ENCODE data around the gene EIF5B. TPM values are rescaled to one million over a fixed set of nuclear protein-coding genes. Genes with fewer than 3 reads are reported as not detected.

Gene EIF5B
- total and polyA plus RNA-seq, 7 experiments from 2014 or later: 5.6 to 49.0 (median 36.2) TPM

- H3K9me3 Mint-ChIP-seq: no peaks in the 10 kb centered on the region
- H3K4me1 Mint-ChIP-seq: no peaks in the 10 kb centered on the region
- H3K4me3 ChIP-seq (ENCODE audit: low read length): no peak overlapping the region
- no peak overlapping the region for H3K4me3 Mint-ChIP-seq
- intact Hi-C loops (cut with micrococcal nuclease): loop anchor here in 1 of 2 donors (10.0 kb wide), 1 partner anchor 60 kb away; no protein-coding TSS in a partner anchor
- peaks cover 6 to 55% (median 17%) of the 10 kb centered on the region in 3 experiments for H3K36me3 ChIP-seq (ENCODE audit: control insufficient read depth in 2 of 3, insufficient read depth in 3 of 3, low read length in 3 of 3)
- no peaks in the 10 kb centered on the region for H3K27me3 Mint-ChIP-seq
- ChIA-PET CTCF (no interaction called here), POLR2A (no interaction called here)
- no peaks in the 10 kb centered on the region for H3K27me3 ChIP-seq (ENCODE audit: control insufficient read depth in 2 of 2, insufficient read depth in 2 of 2, low read length in 2 of 2)
- no peaks in the 10 kb centered on the region for H3K9me3 ChIP-seq (ENCODE audit: control insufficient read depth in 2 of 3, low read length in 3 of 3)
- DNase-seq: no peak
- ATAC-seq: no peak
- H3K4me1 ChIP-seq (ENCODE audit: control insufficient read depth in 2 of 2, insufficient read depth in 2 of 2, low read length in 2 of 2): no peaks in the 10 kb centered on the region
- no peak overlapping the region for H3K27ac Mint-ChIP-seq
- peaks cover 3 to 34% (median 10%) of the 10 kb centered on the region in 5 donors for H3K36me3 Mint-ChIP-seq
- no peak overlapping the region for H3K27ac ChIP-seq (ENCODE audit: low read depth, low read length)
Observed at GRCh38 chr2:99425022-99425421, 87.8 kb downstream of the EIF5B start.

DNA sequence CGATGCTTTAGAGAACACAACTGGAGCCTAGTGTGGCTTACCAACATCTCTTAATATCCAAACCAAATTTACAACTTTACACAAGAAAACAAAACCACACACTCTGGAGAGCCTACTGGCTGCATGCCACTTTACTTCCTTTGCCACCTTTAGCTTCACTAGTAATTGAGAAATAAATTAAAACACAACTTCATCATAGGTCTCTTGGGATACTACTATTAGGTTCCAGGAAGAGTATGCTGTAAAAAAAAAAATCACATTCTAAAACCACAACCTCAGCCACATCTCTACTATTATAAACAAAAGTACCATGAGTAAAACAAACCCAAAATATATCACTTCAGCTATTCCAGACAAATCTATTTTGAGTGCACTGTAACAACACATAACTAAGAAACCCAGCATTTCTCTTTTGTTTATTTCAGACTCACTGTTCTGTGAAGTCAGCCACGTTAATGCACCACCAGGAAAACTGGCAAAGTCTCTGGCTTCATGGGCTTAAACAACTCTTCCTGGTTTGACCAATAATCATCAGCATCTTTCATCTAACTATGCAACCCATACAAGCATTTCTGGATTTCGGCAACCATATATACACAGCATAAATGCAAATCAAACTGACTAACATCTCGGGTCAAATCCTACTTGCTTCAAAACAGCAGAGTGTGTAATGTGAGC, 93.6 kb downstream of the EIF5B start:
- H3K36me3 Mint-ChIP-seq: peaks cover 8 to 28% (median 10%) of the 10 kb centered on the region in 5 donors
- intact Hi-C loops (cut with micrococcal nuclease): no loop called here
- Histone ChIP-seq H3K4me1 (ENCODE audit: control insufficient read depth in 2 of 2, insufficient read depth in 2 of 2, low read length in 2 of 2) (no peaks in the 10 kb centered on the region), H3K27me3 (ENCODE audit: control insufficient read depth in 2 of 2, insufficient read depth in 2 of 2, low read length in 2 of 2) (no peaks in the 10 kb centered on the region), H3K27ac (ENCODE audit: low read depth, low read length) (no peak overlapping the region), H3K36me3 (ENCODE audit: control insufficient read depth in 2 of 3, insufficient read depth in 3 of 3, low read length in 3 of 3) (peaks cover 0 to 28% (median 12%) of the 10 kb centered on the region in 3 experiments), H3K9me3 (ENCODE audit: control insufficient read depth in 2 of 3, low read length in 3 of 3) (no peaks in the 10 kb centered on the region), H3K4me3 (ENCODE audit: low read length) (no peak overlapping the region)
- H3K4me3 Mint-ChIP-seq: peak overlapping the region in 1 of 10 donors; percentile 5
- H3K4me1 Mint-ChIP-seq: peaks cover 5 to 24% (median 15%) of the 10 kb centered on the region in 7 donors
- ChIA-PET CTCF (no interaction called here), POLR2A (no interaction called here)
- H3K27ac Mint-ChIP-seq: peak overlapping the region in 8 of 9 donors; percentile 6 to 53 (median 29)
- ATAC-seq: no peak
- no peak for DNase-seq
- H3K9me3 Mint-ChIP-seq: peaks cover 0 to 3% (median 0%) of the 10 kb centered on the region in 11 donors
- H3K27me3 Mint-ChIP-seq: no peaks in the 10 kb centered on the region

- no peak for DNase-seq
- no peak for ATAC-seq
- Mint-ChIP-seq H3K36me3 (peaks cover 8 to 26% (median 10%) of the 10 kb centered on the region in 5 donors), H3K4me1 (peaks cover 5 to 24% (median 15%) of the 10 kb centered on the region in 7 donors), H3K9me3 (peaks cover 0 to 3% (median 0%) of the 10 kb centered on the region in 11 donors), H3K27me3 (no peaks in the 10 kb centered on the region), H3K27ac (peak overlapping the region in 2 of 9 donors; percentile 20 to 65), H3K4me3 (no peak overlapping the region)
- Histone ChIP-seq H3K4me3 (ENCODE audit: low read length) (no peak overlapping the region), H3K27me3 (ENCODE audit: control insufficient read depth in 2 of 2, insufficient read depth in 2 of 2, low read length in 2 of 2) (no peaks in the 10 kb centered on the region), H3K4me1 (ENCODE audit: control insufficient read depth in 2 of 2, insufficient read depth in 2 of 2, low read length in 2 of 2) (no peaks in the 10 kb centered on the region), H3K9me3 (ENCODE audit: control insufficient read depth in 2 of 3, low read length in 3 of 3) (no peaks in the 10 kb centered on the region), H3K27ac (ENCODE audit: low read depth, low read length) (no peak overlapping the region), H3K36me3 (ENCODE audit: control insufficient read depth in 2 of 3, insufficient read depth in 3 of 3, low read length in 3 of 3) (peaks cover 0 to 24% (median 12%) of the 10 kb centered on the region in 3 experiments)
- ChIA-PET POLR2A (no interaction called here), CTCF (no interaction called here)
- intact Hi-C loops (cut with micrococcal nuclease): no loop called here
Observed at GRCh38 chr2:99431587-99432275, 94.5 kb downstream of the EIF5B start.

DNA sequence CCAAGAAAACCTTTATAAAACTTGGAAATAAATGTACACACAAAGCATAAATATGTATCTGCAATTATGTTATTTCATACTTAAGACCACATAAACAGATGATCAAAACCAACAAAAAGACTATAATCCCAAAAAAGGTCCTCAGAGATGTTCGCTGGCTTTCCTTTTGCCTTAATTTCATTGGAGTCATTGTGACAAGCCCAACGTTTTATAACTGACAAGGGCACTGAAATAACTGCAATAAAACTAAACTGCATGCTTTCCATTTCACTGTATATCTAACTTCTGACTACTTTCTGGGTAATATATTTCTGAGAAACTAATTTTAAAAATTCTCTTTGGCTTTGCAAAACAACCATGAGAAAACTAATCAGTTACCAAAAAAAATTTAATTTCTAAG, 96.2 kb downstream of the EIF5B start:
- DNase-seq (no peak), ATAC-seq (no peak)
- Mint-ChIP-seq H3K4me3 (no peak overlapping the region), H3K36me3 (peaks cover 6 to 24% (median 9%) of the 10 kb centered on the region in 5 donors), H3K27ac (peak overlapping the region in 5 of 9 donors; percentile 5 to 74 (median 56)), H3K9me3 (peaks cover 0 to 3% (median 0%) of the 10 kb centered on the region in 11 donors), H3K4me1 (peaks cover 5 to 24% (median 15%) of the 10 kb centered on the region in 7 donors), H3K27me3 (no peaks in the 10 kb centered on the region)
- no peak overlapping the region for H3K4me3 ChIP-seq (ENCODE audit: low read length)
- POLR2A ChIA-PET: no interaction called here
- CTCF ChIA-PET: no interaction called here
- no peaks in the 10 kb centered on the region for H3K27me3 ChIP-seq (ENCODE audit: control insufficient read depth in 2 of 2, insufficient read depth in 2 of 2, low read length in 2 of 2)
- H3K9me3 ChIP-seq (ENCODE audit: control insufficient read depth in 2 of 3, low read length in 3 of 3): no peaks in the 10 kb centered on the region
- no peaks in the 10 kb centered on the region for H3K4me1 ChIP-seq (ENCODE audit: control insufficient read depth in 2 of 2, insufficient read depth in 2 of 2, low read length in 2 of 2)
- H3K36me3 ChIP-seq (ENCODE audit: control insufficient read depth in 2 of 3, insufficient read depth in 3 of 3, low read length in 3 of 3): peaks cover 0 to 19% (median 12%) of the 10 kb centered on the region in 3 experiments
- intact Hi-C loops (cut with micrococcal nuclease): no loop called here
- no peak overlapping the region for H3K27ac ChIP-seq (ENCODE audit: low read depth, low read length)

- H3K27ac Mint-ChIP-seq: peak overlapping the region in 1 of 9 donors; percentile 40
- POLR2A ChIA-PET: no interaction called here
- no peaks in the 10 kb centered on the region for H3K27me3 Mint-ChIP-seq
- H3K9me3 ChIP-seq (ENCODE audit: control insufficient read depth in 2 of 3, low read length in 3 of 3): no peaks in the 10 kb centered on the region
- intact Hi-C loops (cut with micrococcal nuclease): no loop called here
- CTCF ChIA-PET: interaction anchor here (0.9 to 1.5 kb wide), 2 partner anchors 9 to 54 kb away, joined by 3 to 6 read pairs; partner anchors contain the start of gene REV1
- peaks cover 0 to 14% (median 1%) of the 10 kb centered on the region in 3 experiments for H3K36me3 ChIP-seq (ENCODE audit: control insufficient read depth in 2 of 3, insufficient read depth in 3 of 3, low read length in 3 of 3)
- DNase-seq (no peak), ATAC-seq (no peak)
- no peaks in the 10 kb centered on the region for H3K4me1 ChIP-seq (ENCODE audit: control insufficient read depth in 2 of 2, insufficient read depth in 2 of 2, low read length in 2 of 2)
- no peak overlapping the region for H3K27ac ChIP-seq (ENCODE audit: low read depth, low read length)
- H3K27me3 ChIP-seq (ENCODE audit: control insufficient read depth in 2 of 2, insufficient read depth in 2 of 2, low read length in 2 of 2): no peaks in the 10 kb centered on the region
- H3K9me3 Mint-ChIP-seq: no peaks in the 10 kb centered on the region
- H3K4me3 Mint-ChIP-seq: no peak overlapping the region
- peaks cover 0 to 21% (median 6%) of the 10 kb centered on the region in 5 donors for H3K36me3 Mint-ChIP-seq
- no peak overlapping the region for H3K4me3 ChIP-seq (ENCODE audit: low read length)
- peaks cover 0 to 11% (median 6%) of the 10 kb centered on the region in 7 donors for H3K4me1 Mint-ChIP-seq
Observed at GRCh38 chr2:99436874-99437273, 99.7 kb downstream of the EIF5B start.

GRCh38 chr2:99439971-99440505, 102.8 kb downstream of the EIF5B start:
- H3K36me3 Mint-ChIP-seq: peaks cover 0 to 16% (median 5%) of the 10 kb centered on the region in 5 donors
- Histone ChIP-seq H3K4me3 (ENCODE audit: low read length) (no peak overlapping the region), H3K4me1 (ENCODE audit: control insufficient read depth in 2 of 2, insufficient read depth in 2 of 2, low read length in 2 of 2) (no peaks in the 10 kb centered on the region), H3K9me3 (ENCODE audit: control insufficient read depth in 2 of 3, low read length in 3 of 3) (no peaks in the 10 kb centered on the region), H3K27ac (ENCODE audit: low read depth, low read length) (no peak overlapping the region), H3K27me3 (ENCODE audit: control insufficient read depth in 2 of 2, insufficient read depth in 2 of 2, low read length in 2 of 2) (no peaks in the 10 kb centered on the region), H3K36me3 (ENCODE audit: control insufficient read depth in 2 of 3, insufficient read depth in 3 of 3, low read length in 3 of 3) (peaks cover 0 to 15% (median 0%) of the 10 kb centered on the region in 3 experiments)
- H3K4me3 Mint-ChIP-seq: no peak overlapping the region
- peak overlapping the region in 3 of 9 donors; percentile 20 to 56 (median 48) for H3K27ac Mint-ChIP-seq
- ATAC-seq (no peak), DNase-seq (no peak)
- POLR2A ChIA-PET: no interaction called here
- H3K27me3 Mint-ChIP-seq: no peaks in the 10 kb centered on the region
- CTCF ChIA-PET: interaction anchor here (0.6 kb wide), 1 partner anchor 1000 kb away, joined by 5 read pairs; no protein-coding TSS in a partner anchor
- intact Hi-C loops (cut with micrococcal nuclease): no loop called here
- H3K4me1 Mint-ChIP-seq: peaks cover 4 to 15% (median 9%) of the 10 kb centered on the region in 7 donors
- no peaks in the 10 kb centered on the region for H3K9me3 Mint-ChIP-seq
